Dedifferentiated amniotic fluid mesenchymal stem cell (primary cell): Measurements from ENCODE around the gene TNFRSF18.

Experiments used
- DNase-seq: peaks from one replicate; pipeline ENCODE4 v3.0.0-alpha.2; 2016; ENCODE audit errors: extremely low spot score

Gene TNFRSF18

DNA sequence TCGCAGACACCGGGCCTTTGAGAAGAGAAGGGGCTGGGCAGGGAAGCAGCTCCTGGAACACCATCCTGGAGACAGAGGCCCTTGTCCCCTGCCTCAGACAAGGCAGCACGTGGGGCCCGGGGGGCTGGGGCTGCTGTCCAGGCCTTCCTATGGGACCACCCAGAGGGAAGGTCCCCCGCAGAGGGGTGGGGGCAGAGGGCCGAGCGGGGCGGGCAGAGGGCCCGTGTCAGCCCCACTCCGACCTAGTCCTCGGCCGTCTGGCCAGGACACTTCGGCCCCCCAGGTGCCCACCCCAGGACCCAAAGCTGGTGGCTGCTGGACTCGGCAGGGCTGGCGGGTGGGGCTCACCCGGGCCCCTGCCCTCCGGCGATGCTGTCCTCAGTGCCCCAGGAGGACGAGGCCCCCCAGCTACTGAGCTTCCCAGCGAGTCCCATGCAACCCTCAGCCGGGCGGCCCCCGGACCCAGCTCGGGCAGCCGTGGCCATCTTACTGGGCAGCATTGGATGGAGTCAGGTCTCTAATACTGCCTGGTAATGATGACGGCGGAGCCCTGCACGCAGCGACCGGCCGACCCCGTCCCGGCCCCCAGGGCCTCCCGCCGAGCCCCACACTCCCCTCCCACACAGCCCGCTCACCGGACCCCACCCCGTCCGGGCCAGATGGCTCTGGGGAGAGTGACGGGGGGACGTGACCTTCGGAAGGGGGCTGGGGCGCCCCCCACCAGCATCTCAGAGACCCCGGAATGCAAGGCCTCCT, 39.6 kb downstream of the TNFRSF18 start:
- DNase-seq = no peak

DNA sequence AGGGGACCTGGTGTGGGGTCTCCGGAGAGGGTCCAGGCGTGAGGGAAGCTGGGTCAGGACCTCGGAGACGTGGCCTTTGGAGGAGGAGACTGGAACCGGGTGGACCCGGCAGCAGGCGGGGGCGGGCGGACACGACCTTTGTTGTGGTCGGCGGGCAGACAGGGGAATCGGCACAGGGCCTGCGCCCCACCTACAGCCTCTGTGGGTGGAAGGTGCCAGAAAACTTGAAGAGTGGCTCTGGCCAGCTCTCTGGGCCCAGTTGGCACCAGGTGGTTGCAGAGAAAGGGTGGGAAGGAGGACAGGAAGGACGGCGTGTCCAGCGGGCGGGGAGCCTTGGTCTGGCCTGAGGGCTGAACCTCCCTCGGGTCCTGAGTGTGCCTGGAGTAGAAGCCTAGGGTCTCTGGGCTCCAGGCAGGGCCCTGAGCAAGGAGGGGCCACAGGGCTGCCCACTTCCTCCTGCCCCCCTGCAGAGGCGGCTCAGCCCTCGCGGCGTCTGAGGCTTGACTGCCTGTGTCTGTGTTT, 40.4 kb downstream of the TNFRSF18 start:
- DNase-seq = no peak

DNA sequence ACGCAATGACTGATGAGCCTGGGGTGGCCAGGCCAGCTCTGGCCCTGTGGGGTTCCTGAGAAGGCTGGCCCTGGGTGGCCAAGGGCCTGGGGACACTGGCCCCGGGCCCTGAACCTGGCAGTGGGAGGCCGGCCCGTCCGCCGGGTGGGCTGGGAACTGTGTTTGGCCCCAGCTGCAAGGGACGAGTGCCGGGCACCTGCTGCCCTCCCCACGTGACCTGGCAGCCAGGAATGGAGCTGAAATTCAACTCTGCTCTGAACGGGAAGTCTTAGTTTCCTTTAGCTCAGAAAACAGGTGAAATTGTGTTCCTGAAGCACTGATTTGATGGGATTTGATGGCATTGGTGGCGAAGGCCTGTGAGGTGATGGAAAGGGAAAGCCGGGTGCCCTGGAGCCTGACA, 40.9 kb downstream of the TNFRSF18 start:
- no peak for DNase-seq

DNA sequence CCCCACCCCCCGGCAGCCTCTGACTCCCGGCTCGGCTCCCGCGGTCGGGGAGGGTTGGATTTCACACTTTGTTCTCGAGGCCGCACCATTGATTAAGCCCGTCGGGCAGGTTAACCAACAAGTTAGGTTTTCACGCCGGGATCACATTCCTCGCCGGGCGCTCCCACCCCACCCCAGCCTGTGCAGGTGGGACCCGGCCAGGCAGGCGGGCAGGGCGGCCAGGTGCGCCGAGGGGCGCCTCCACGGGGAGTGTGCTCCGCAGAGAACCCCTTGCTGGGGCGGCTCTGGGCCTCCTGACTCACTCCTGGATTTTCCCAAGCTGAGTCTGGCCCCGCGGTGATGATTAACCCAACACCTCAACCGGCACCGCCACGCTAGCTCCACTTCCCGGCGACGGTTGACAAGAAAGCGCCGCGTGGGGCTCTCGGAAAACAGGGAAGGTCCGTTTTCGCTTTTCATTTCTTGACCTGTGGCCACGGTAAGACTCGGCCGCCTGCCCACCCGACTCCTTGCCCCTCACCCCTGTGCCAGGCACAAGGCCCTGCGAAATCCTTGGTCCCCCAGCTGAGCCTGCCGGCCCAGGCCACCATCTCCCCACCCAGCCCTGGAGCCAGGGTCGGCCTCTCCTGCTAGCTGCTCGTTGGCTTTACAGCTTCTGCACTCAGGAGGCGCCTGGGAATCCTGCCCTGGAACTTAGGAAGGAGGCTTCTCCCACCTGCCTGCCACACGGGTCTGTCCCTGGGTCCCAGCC, 41.5 kb downstream of the TNFRSF18 start:
- no peak for DNase-seq

DNA sequence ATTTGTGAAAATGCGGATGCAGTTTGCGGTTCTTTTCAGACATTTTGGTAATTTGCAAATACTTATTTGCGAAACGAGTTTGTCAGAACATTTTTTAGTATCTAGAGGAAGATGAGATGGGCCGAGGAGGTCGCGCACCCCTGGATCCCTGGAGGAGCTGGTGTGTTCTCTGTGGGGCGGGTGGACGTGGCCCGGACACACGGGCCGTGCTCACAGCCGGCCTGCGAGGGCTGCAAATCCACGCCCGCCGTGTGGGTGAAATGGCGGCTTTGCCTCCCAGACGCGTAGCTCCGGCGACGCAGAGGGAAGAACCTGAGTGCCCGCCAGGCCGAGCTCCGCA, 42.1 kb downstream of the TNFRSF18 start:
- DNase-seq = no peak

DNA sequence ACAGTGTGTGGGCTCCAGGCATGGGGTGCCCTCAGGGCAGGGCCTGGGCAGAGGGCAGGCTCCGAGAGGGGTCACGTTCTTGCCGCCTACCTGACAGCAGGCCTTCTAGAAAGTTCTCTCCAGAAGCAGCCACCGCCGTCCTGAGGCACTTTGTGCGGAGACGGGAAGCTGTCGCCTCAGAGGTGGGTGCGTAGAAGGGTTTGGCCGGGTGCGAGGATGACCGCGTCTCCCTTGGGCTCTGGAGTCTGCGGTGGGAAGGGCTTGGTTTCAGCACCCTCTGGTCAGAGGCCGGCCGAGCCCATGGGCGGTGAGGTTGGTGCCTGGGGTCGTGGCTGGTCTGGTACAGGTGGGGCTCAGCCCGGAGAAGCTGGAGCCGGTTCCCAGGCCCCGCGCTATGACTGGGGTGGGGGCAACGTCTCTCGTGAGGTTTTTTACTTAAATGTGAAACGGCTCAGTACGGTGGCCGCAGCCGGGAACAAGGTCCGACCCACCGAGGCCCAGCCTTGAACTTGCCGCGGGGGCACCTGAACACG, 42.8 kb downstream of the TNFRSF18 start:
- DNase-seq = no peak

DNA sequence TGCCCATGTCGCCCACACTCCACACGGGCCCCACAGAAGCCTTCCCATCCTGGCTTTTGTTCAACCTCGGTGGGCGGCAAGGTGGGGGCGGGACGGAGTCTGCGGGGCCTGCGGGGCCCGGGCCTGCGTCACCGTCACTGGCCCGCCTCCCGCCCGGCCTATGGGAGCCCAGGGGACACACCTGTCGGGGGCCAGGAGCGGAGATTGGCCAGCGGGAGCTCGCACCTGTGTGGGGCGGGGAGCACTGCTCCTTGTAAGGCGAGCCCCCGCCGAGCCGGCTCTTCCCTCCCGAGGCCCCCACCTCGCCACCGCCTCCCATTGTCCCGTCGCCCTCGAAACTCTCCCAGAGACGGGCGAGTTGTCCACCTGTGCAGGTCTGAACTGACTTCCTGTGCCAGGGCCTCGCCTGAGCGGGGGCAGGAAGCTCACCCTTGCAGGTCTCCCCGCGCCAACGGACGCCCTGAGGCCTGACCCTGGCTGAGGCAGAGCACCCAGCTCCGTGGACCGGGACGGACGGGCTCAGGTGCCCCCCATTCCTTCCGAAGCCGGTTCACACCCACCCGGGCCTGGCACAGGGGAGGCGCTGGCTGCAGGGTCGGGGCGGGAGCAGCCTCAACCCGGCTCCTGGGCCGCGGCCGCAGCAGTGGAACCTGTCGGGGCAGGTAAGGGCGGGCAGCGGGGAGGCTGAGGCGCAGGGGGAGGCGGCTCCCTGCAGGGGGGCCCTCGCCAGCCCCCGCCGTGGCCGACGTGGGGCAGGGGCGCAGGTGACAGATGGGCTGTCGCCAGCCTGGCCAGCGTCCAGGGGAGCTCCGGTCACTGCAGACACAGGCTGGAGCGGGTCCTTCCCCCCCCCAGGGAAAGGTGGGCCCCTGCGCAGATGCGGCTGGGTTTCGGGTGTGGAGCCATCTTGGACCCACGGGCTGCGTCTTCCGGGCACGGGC, 43.5 kb downstream of the TNFRSF18 start:
- DNase-seq = no peak

DNA sequence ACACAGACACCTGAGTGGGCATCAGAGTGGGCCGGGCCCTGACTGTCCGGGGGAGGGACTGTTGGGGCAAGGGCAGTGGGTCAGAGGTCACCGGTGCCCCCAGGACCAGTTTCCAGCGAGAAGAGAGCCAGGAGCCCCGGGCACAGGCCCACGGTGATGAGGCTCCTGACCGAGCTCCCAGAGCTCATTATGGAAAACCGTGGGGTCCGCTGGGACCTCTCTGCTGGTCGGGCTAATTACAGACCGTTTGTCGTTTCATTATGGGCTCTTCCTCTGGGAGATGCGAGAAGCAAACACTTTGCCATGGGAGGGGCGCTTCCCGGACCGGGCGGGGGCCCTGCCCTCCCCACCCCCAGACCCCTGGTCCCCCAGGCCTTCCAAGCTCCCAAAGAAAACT, 44.7 kb downstream of the TNFRSF18 start:
- DNase-seq = no peak

DNA sequence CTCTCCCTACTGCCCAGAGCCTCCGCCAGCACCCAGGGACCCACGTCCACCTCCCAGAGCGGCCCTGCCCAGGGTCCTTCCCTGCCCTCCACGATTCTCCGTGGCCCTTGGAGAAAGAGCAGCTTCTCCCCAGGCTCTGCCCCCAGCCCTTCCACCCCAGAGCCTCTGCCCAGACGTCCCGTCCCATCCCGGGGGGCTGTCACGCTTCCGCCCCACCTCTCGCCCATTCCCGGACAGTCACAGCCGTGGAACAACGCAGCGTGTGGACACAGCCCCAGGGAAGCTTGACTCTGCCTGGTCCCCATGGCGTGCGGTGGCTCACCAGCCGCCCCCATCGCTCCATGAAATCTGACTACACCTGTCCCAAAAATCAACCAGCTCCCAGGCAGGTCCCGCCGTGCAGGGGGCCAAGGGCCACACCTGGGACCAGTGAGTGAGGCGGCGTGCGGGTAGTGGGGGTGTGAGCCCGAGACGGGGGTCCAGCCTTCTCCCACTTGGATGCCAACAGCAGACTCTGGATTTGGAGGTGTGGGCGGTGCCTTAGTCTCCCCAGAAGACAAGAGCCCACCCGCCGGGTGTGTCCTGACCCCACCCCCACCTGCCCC, 45.2 kb downstream of the TNFRSF18 start:
- no peak for DNase-seq

DNA sequence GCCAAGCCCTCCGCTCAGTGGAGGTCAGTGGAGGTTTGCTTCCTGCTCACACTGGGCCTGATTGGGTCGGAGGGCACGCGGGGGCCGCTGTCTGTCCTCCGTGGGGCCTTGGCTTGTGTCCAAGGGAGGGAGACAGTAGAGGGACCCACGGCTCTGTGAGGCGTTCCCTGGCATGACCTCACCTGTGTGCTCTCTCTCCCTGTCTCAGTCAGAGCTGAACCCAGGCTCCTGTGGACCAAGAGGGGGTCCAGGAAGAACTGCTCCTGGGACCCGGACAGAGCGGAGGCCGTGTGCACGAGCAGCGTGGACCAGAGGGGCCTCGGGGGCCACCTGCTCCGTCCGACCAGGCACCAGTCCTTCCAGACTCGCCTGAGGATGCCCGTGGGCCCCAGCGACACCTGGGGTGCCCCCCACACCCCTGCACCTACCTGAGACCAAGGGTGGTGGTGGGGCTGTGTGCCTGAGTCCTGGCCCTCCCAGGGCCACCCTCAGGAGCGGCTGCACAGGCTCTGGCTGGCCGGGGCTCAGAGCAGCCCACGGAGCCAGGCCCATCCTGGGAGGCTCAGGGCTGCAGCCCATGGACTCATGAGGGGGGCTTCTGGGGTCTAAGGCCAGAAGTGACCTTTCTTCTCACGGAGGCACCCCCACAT, 46.0 kb downstream of the TNFRSF18 start:
- no peak for DNase-seq

DNA sequence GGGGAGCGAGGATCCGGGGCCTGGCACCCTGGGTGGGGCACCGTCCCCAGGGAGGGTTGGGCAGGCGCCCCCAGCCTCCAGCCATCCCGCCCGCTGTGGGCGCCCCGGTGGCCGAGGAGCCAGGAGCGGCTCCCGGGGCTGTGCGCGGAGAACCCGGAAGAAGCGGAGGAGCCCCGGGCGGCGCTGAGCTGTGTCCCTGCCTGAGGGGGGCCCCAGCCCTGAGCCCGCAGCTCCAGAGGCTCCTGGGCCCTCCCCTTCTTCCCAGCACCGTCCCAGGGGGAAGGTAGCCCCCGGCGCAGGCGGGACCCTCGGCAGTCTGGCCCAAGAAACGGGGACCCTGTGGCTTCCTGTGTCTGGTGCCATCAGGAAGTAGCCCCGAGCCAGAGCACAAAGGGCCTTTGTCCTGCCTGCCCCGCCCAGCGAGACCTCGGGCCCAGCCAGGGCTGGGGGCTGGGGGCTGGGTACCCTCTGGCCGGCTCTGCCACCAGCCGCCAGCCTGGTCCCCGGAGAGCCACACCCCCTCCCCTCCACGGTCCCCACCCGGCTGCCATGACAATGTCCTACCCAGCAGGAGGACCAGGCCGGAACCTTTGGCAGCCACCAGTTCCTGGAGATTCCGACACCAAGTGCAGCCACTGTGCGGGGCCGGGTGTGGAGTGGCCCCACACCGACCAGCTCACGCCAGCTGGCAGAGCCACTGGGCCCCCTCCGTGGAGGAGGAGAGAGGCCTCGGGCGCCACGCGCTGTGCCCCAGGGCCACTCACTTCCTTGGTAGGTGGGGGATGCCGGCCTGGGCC, 48.3 kb downstream of the TNFRSF18 start:
- no peak for DNase-seq

DNA sequence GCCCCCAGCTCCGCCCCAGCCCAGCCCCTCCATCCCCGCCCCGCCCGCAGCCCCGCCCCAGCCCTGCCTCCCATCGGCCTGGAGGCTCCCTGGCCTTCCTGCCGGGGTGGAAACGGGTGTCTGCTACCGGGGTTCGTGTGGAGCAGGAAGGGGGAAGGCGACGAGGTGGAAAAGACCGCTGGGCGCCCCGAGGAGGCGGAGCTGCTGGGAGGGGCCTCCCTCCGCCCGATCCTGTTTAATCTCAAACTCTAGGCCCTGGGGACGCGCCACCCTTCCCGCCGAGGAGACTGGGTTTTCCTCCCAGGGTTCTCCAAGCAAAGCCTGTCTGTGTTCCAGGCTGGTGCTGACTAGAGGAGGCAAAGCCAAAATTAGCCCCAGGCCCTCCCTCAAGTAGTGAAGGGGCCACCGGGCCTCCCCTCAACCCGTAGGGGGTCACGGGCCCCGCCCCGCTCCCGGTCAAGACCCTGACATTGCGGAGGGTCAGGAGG, 48.9 kb downstream of the TNFRSF18 start:
- DNase-seq = peak; percentile 17

DNA sequence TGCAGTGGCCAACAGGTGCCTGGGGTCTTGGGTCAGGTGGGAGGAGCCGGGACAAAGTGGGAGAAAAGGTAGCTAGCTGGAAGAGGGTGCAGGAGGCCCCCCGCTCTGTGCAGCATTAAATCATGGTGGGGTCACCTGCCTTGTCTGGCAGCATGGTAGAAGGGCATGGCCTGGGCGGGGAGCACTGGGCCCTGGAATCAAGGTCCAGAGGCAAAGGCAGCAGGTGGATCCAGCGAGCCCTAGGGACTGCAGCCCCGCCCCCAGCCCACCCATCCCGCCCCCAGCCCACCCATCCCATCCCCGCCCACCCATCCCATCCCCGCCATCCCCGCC, 49.4 kb downstream of the TNFRSF18 start:
- DNase-seq = no peak

DNA sequence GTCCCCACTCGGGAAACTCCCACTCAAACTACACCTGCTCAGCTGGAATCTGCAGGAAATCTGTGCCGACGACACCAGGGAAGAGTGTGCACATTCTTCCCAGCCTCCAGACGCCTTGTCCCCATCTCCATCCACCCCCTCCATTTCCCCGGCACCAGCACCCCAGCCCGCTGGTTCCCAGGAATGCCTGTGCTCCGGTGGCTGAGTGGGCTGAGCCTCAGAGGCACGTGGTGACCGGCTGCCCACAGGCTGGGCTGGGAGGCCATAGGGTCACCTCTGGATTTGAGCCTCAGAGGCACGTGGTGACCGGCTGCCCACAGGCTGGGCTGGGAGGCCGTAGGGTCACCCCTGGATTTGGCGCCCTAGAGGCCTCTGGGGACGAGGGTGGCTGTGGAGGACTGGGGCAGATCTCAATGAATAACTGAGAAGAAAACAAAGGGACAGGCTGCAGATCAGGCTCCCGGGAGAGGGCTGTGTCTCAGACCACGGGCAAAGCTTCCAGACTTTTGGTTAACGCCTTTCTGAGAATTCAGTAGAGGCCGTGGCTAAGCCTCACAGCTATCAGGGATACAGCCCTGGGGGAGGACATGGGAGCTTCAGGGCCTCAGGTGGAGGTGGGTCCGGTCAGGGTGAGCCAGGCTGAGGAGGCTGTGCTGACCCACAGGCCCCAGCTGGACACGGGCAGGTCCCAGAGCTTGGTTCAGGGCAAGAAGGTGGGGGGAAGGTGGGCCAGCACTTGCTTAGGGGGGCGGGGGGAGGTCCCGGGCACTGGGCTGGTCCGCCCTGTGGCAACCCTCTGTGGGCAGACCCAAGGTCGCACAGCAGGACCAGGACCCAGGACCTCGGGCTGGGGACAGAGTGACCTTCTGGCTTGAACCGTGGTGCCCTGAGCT, 50.0 kb downstream of the TNFRSF18 start:
- DNase-seq = no peak

DNA sequence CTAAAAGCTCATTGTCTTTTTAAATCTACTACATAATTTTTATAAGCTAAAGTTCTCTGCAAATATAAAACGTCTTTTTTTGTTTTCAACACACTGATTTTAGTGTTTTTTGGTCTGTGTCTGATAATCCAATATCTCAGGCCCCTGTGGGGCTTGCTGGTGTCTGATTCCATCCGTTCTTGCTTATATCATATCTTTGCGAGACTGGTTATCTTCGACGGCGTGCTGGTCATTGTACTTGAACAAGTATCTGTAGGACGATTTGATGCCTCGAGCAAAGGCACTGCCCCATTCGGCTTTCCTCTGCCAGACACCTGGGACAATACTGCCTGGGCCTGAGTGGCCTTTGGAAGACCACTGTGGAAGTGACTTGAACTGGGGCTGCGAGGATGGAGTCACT, 51.1 kb downstream of the TNFRSF18 start:
- DNase-seq = no peak

DNA sequence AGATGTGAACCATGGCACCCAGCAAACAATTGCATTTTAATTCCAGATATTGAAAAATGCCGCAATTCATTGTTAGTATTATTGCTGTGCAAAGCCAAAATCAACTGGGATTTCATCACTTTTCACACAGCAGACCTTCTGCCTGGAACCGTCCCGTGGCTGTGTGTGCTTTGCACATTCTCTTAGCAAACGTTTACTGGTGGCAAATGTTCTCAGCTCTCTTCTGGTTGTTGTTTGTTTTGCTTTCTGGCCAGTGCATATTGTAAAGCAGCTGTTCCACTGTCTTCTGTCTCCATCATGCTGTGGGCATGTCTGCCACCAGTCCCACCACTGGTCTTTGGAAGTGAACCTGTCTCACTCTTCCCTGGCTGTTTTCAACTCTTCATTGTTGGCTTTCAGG, 52.5 kb downstream of the TNFRSF18 start:
- DNase-seq = no peak
